ENCODE results near the gene PLRG1. TPM values are rescaled to one million over a fixed set of nuclear protein-coding genes. Genes with fewer than 3 reads are reported as not detected.

PLRG1 gene
- total RNA-seq, 4 donors from 2014 or later = 23.4 to 68.5 (median 42.4) TPM

DNA sequence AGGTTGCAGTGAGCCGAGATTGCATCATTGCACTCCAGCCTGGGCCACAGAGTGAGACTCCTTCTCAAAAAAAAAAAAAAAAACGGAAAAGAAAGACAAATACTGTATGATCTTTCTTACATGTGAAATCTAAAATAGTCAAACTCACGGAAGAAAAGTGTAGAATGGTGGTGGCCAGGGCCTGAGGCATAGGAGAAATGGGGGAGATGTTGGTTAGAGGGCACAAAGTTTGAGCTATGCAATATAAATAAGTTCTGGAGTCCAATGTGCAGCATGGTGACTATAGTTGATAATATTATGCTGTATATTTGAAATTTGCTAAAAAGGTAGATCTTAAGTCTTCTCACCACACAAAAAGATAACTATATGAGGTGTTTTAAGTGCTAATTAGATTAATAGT lies 41.7 kb upstream of the PLRG1 start:
- Histone ChIP-seq H3K4me1 (no peaks in the 10 kb centered on the region), H3K9me3 (no peaks in the 10 kb centered on the region), H3K27me3 (no peaks in the 10 kb centered on the region), H3K4me3 (no peak overlapping the region), H3K36me3 (no peaks in the 10 kb centered on the region), H3K27ac (no peak overlapping the region)
- TF ChIP-seq POLR2A (IDR thresholded peaks at IDR 0.05) = no peak
- TF ChIP-seq, protein P1, sequence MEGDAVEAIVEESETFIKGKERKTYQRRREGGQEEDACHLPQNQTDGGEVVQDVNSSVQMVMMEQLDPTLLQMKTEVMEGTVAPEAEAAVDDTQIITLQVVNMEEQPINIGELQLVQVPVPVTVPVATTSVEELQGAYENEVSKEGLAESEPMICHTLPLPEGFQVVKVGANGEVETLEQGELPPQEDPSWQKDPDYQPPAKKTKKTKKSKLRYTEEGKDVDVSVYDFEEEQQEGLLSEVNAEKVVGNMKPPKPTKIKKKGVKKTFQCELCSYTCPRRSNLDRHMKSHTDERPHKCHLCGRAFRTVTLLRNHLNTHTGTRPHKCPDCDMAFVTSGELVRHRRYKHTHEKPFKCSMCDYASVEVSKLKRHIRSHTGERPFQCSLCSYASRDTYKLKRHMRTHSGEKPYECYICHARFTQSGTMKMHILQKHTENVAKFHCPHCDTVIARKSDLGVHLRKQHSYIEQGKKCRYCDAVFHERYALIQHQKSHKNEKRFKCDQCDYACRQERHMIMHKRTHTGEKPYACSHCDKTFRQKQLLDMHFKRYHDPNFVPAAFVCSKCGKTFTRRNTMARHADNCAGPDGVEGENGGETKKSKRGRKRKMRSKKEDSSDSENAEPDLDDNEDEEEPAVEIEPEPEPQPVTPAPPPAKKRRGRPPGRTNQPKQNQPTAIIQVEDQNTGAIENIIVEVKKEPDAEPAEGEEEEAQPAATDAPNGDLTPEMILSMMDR (IDR thresholded peaks at IDR 0.05) = no peak
- DNase-seq = no peak

DNA sequence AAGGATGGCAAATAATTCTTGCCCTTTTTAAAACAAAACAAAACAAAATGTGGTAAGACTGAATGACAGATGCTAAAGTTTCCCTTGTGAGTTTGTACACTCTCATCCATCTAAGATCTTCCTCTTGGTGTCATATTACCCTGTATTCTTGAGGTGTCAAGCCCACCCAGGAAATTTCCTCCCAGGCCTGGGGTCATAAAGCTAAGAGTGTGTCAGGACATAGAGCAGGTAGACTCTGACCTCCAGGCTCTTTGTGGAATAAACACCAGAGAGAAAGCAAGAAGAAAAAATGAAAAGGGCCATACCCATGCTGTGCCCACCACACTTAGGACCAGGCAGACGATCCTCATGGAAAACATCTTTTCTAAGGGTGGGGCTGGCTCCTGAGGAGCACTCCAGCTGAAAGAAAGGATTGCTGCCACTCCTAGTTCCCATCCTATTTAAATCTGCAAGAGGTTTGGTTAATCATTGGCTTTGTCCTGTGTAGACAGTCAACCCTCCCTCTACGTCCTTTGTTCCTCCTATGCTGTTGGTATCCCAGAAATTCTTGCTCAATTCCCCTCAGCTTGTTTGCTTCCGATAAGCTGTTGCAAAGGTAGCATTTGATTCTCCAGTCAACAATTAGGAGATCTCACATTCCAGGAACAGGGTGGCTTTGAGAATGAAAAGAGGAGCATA lies 40.3 kb upstream of the PLRG1 start, which contains the start of gene FGA:
TSS of gene FGA (minus strand) at position 414 of the 678 bp plus-strand sequence. CDS start at position 359, 55 bp downstream.
- no peak within 1 kb of the TSS for H3K4me3 ChIP-seq
- no peak for TF ChIP-seq POLR2A (IDR thresholded peaks at IDR 0.05)
- TF ChIP-seq, protein P1 (IDR thresholded peaks at IDR 0.05) = no peak
- H3K4me1 ChIP-seq = no peaks in the 10 kb centered on the region
- no peak within 1 kb of the TSS for H3K27ac ChIP-seq
- DNase-seq = no peak
- H3K27me3 ChIP-seq = no peaks in the 10 kb centered on the region
- H3K36me3 ChIP-seq = no peaks in the 10 kb centered on the region
- H3K9me3 ChIP-seq = no peaks in the 10 kb centered on the region

DNA sequence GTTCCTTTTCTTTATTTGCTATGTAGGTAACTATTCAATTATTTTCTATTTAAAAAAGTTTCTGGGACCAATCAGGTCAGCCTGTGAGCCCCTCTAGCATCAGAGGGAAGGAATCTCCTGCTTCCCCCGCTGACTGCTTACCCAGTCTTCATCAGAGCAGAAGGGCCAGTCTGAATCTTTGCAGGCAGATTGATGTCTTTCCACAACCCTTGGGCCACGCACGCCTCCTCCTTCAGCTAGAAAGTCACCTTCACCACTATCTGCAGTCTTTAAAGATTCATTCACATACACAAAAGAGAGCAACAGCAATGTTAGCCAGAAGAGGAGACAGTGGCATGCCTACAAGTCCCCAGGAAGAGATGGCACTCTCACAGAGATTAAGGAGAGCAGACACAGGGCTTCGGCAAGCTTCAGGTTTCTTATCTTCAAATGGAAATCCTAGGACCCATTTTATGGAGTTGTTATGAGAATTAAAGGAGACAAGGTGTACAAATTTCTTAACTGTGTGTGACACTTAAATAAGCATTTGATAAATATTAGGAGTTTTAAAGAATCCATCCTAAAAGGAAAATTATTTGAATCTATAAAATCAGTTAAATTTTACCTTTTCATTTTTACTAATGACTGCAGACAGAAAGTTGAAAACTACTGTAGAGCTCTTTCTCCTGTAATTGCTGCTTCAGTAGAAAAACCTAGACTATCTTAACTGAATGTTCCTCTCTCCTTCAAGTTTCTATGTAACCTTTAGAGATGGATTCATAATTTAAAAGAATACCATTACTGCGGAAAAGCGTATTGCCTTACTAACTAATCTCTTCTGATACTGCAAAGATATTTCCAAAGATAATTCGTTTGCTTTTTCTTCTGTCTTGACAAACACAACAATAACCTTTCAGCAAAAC lies 39.3 kb upstream of the PLRG1 start:
- Histone ChIP-seq H3K4me3 (no peak overlapping the region), H3K27ac (no peak overlapping the region), H3K9me3 (no peaks in the 10 kb centered on the region), H3K27me3 (no peaks in the 10 kb centered on the region), H3K36me3 (no peaks in the 10 kb centered on the region), H3K4me1 (no peaks in the 10 kb centered on the region)
- TF ChIP-seq, protein P1 (IDR thresholded peaks at IDR 0.05) = no peak
- no peak for TF ChIP-seq POLR2A (IDR thresholded peaks at IDR 0.05)
- no peak for DNase-seq

DNA sequence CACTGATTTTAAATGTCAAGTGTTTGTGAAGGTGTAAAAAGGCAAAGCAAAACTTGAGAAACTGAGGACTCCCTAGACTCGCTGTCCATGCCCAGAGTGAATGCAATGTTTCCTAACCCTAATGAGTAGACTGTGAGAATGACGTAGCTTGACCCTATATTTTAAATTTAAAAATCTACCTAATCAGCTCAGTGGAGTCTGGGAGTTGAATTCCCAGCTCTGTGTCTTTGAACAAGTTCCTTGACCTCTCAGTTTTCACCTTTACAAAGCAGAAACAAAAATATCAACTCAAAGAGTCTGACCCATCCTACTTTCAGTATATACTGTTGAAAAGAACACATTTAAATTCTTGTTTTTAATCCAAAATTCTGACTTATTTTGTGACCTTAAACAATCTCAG lies 38.0 kb upstream of the PLRG1 start:
- no peaks in the 10 kb centered on the region for H3K36me3 ChIP-seq
- no peaks in the 10 kb centered on the region for H3K27me3 ChIP-seq
- no peak for TF ChIP-seq POLR2A (IDR thresholded peaks at IDR 0.05)
- TF ChIP-seq, protein P1 (IDR thresholded peaks at IDR 0.05) = no peak
- no peak overlapping the region for H3K4me3 ChIP-seq
- no peaks in the 10 kb centered on the region for H3K4me1 ChIP-seq
- no peaks in the 10 kb centered on the region for H3K9me3 ChIP-seq
- no peak overlapping the region for H3K27ac ChIP-seq
- no peak for DNase-seq

DNA sequence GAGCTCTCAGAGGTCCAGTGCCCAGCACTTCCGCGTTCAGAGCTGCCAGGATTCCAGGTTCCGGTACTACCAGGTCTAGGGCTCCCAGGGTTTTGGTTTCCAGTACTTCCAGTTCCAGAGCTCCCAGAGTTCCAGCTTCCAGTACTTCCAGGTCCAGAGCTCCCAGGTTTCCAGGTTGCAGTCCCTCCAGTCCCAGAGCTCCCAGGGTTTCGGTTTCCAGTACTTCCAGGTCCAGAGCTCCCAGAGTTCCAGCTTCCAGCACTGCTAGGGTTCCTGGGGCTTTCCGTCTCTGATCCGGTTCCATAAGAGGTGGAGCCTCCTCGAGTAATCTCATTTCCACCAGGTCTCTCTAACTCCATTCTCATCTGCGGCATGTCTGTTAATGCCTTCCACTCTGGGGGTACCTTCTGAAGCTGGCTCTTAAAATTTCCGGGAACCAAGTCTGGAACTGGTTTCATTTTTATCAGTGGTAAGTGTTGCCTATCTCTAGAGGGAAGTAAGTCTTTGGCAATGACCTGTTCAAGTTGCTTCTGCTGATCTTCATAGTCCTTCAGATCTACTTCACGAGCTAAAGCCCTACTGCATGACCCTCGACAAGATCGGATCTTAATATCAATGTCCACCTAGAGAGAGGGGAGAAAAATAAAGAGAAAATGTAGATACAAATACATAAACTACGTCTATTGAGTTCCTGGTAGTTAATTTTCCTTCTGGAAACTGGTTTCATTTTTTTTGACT lies 36.3 kb upstream of the PLRG1 start:
- no peaks in the 10 kb centered on the region for H3K27me3 ChIP-seq
- DNase-seq = no peak
- no peaks in the 10 kb centered on the region for H3K9me3 ChIP-seq
- TF ChIP-seq, protein P1 (IDR thresholded peaks at IDR 0.05) = no peak
- TF ChIP-seq POLR2A (IDR thresholded peaks at IDR 0.05) = no peak
- no peak overlapping the region for H3K27ac ChIP-seq
- no peaks in the 10 kb centered on the region for H3K36me3 ChIP-seq
- H3K4me3 ChIP-seq = no peak overlapping the region
- H3K4me1 ChIP-seq = no peaks in the 10 kb centered on the region
